Smooth muscle cell of trachea (primary cell): ENCODE measurements around the gene DYRK4. TPM values are rescaled to one million over a fixed set of nuclear protein-coding genes. Genes with fewer than 3 reads are reported as not detected.

Experiments used
- total RNA-seq: library from RNA; depleted of rRNA; stranded (reverse); fragments of >200 nt; gene quantifications from 2 replicates; pipeline ENCODE4 v1.2.1, GENCODE V29; 2014

Gene DYRK4, protein sequence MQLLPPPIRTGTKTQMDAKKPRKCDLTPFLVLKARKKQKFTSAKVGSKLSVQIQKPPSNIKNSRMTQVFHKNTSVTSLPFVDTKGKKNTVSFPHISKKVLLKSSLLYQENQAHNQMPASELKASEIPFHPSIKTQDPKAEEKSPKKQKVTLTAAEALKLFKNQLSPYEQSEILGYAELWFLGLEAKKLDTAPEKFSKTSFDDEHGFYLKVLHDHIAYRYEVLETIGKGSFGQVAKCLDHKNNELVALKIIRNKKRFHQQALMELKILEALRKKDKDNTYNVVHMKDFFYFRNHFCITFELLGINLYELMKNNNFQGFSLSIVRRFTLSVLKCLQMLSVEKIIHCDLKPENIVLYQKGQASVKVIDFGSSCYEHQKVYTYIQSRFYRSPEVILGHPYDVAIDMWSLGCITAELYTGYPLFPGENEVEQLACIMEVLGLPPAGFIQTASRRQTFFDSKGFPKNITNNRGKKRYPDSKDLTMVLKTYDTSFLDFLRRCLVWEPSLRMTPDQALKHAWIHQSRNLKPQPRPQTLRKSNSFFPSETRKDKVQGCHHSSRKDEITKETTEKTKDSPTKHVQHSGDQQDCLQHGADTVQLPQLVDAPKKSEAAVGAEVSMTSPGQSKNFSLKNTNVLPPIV
- 36.2 and 52.7 TPM in 2 replicates for total RNA-seq

DNA sequence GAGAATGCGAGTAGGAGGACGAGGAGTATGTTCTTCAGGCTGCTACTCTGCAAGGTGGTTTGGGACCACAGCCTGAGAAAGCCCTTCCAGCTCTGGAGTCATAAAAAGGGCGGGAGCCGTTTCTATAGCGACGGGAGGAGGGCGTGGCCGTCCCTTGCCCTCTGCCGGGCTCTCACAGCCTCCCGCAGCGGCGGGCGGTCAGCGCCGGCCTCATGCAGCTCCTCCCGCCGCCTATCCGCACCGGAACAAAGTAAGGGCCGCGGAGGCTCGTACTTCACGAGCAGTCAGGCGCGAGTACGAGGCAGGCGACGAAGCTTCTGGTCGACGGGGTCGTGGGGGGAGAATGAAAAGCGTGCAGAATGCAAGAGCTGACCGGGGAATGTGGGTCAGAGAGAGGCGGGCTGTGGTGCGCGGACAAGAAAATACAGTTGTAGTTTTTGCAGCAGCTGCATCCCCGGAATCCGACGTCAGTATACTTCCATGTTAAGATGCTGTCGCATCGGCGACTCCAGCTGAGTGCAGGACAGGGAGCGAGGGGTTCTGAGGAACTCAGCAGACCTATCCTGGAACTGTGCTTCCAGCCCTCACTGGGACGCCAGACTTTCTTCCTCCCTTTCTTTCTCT, at the start of gene DYRK4:
TSS of gene DYRK4 (plus strand) at position 175 of the 624 bp plus-strand sequence. CDS start at position 213, 38 bp downstream.

DNA sequence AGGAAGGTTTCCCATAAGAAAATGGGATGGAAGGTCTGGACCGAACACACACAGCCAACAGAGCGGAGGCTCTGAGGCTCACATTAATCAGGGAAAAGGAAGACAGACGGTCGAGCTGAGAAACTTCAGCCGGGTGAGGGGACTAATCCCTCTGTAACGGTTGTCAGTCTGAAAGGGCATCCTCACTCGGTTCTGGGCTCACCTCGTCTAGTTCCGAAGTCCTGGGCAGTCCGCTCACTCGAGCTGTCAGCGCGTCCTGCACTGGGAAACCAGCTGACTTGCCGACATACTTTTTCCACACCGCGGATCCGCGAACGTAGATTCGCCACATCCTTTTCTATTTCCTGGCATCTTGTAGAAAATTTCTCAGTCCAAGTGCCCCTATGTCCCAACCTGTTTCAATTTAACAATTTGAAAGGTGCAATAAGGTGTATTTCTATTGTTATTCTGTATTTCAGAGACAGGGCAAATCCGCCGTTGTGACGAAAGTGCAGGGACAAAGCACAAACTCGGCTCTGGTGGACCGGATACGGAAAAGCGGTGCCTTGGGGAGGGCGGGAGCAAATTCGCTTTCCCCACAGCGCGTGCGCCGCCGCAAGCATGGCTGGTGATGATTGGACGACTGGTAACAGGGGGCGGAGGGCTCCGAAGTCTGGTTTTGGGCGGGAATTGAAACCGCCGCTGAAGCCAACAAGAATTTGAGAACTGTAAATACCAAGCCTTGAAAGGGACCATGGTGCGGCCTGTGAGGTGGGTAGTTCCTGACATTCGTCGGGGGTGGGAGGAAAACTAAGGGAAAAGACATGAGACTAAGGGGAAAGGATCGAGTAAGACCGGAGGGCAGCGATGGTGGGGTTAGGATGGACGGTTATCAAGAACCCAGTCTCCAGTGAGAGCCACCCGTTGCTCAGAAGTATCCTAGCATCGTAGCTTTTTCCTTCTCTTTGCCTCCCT, 23.5 kb upstream of the DYRK4 start, which contains the start of gene RAD51AP1:
TSS of gene RAD51AP1 (plus strand) at position 684 of the 954 bp plus-strand sequence. CDS start at position 734, 50 bp downstream.

DNA sequence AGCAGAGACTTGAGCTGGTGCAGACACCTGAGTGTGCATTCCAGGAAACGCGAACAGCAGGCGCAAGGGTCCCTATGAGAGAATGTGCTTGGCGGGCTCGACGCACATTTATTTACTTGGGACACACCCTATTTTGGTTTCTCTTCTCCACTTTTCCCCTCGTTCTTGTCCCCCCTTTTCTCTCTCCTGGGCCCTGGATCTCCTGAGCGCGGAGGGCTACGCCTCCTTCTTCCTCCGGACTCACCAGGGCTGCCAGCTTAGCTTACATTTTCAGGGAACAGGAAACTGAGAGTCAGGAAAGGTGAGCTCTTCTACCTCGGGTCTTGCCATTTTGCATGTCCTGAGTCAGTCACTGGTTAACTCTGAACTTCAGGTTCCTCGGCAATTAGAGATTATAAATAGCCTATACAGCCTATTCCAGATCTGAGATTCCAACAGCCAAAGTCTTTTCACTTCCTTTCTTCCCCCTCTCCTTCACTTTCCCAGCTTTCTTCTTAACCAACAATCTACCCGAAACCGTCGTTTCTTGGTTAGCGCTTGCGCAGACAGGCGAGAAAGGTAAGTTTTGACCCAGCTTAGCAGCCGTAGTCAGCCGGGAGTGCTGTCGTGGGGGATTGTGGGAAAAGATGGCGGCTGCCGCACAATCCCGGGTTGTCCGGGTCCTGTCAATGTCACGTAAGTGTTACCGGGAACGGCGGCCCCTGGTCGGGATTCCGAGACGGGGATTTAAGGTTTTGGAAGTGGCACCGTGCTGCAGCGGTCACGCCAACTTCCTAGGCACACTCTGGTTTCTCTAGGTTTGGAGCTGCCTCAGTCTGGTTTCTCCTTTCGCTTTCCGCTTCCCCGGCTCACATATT, 86.7 kb downstream of the DYRK4 start, which contains the start of the genes AKAP3 and NDUFA9:
TSS of gene AKAP3 (minus strand) at position 551 of the 857 bp plus-strand sequence. CDS start 10,855 bp downstream, outside the sequence.
TSS of gene NDUFA9 (plus strand) at position 614 of the 857 bp plus-strand sequence. CDS start at position 627, 13 bp downstream.

Other genes starting within 250 kb of the DYRK4 start
- 7.4 and 12.9 TPM in 2 replicates for gene TIGAR, start 241.0 kb upstream of the DYRK4 start, total RNA-seq
- not detected in 2 replicates for gene FGF23, start 182.5 kb upstream of the DYRK4 start, total RNA-seq
- gene FGF6, start 116.4 kb upstream of the DYRK4 start, total RNA-seq: not detected in 2 replicates
- 0.83 and 26.8 TPM in 2 replicates for gene RAD51AP1, start 23.3 kb upstream of the DYRK4 start, total RNA-seq
- 2.6 and 3.6 TPM in 2 replicates for gene AKAP3, start 86.8 kb downstream of the DYRK4 start, total RNA-seq
- gene NDUFA9, start 86.9 kb downstream of the DYRK4 start, total RNA-seq: 55.9 and 77.7 TPM in 2 replicates
- gene GALNT8, start 158.2 kb downstream of the DYRK4 start, total RNA-seq: under 0.01 and 0.29 TPM in 2 replicates